Activated CD8-positive, alpha-beta memory T cell treated with anti-CD3 and anti-CD28 coated beads, Interleukin-2, amount 50 U/mL, for 1 hour (primary cell): ENCODE measurements around the gene MRPL28.
"Not testable (repeated sequence)": the region's sequence is repeated elsewhere in the genome, so short reads cannot be mapped to it uniquely, and the experiment has no call there.

Experiments
- DNase-seq: peaks from one replicate; pipeline ENCODE4 v3.0.0-alpha.2; 2020; ENCODE audit errors: extremely low read depth

The MRPL28 gene

GRCh38 chr16:340370-341091 is 29.8 kb downstream of the MRPL28 start:
- DNase-seq = no peak

- no peak for DNase-seq
Measured at GRCh38 chr16:339680-340079, 30.7 kb downstream of the MRPL28 start.

GRCh38 chr16:337975-338575 is 32.3 kb downstream of the MRPL28 start:
- no peak for DNase-seq

GRCh38 chr16:337437-337836 is 32.9 kb downstream of the MRPL28 start:
- no peak for DNase-seq

GRCh38 chr16:336269-336668 is 34.1 kb downstream of the MRPL28 start:
- DNase-seq = no peak

- not testable (repeated sequence) for DNase-seq
Measured at GRCh38 chr16:334861-335632, 35.3 kb downstream of the MRPL28 start.

GRCh38 chr16:334164-334832 is 36.0 kb downstream of the MRPL28 start:
- not testable (repeated sequence) for DNase-seq

GRCh38 chr16:333406-334094 is 36.8 kb downstream of the MRPL28 start:
- DNase-seq = no peak

- DNase-seq = not testable (repeated sequence)
Measured at GRCh38 chr16:331181-331814, 39.0 kb downstream of the MRPL28 start.

GRCh38 chr16:330741-331140 is 39.6 kb downstream of the MRPL28 start:
- DNase-seq = no peak

GRCh38 chr16:325375-326145 is 44.8 kb downstream of the MRPL28 start:
- no peak for DNase-seq

- DNase-seq = peak; percentile 45
Measured at GRCh38 chr16:324451-325334, 45.6 kb downstream of the MRPL28 start.

GRCh38 chr16:324201-324450 is 46.2 kb downstream of the MRPL28 start:
- no peak for DNase-seq

GRCh38 chr16:322476-323143 is 47.7 kb downstream of the MRPL28 start:
- DNase-seq = no peak

- no peak for DNase-seq
Measured at GRCh38 chr16:321532-321931, 48.8 kb downstream of the MRPL28 start.

GRCh38 chr16:320206-320605 is 50.1 kb downstream of the MRPL28 start:
- no peak for DNase-seq

GRCh38 chr16:318628-319027 is 51.7 kb downstream of the MRPL28 start:
- DNase-seq = no peak

- DNase-seq = no peak
Measured at GRCh38 chr16:317583-317982, 52.8 kb downstream of the MRPL28 start.
